GM18861 (cell line): ENCODE data around the gene FADS3.

Source experiments
- ATAC-seq: cut with Tn5 transposase; IDR thresholded peaks from one replicate; pipeline ENCODE4 v1.9.1; 2021; ENCODE audit not compliant: unreplicated experiment

FADS3 gene

DNA sequence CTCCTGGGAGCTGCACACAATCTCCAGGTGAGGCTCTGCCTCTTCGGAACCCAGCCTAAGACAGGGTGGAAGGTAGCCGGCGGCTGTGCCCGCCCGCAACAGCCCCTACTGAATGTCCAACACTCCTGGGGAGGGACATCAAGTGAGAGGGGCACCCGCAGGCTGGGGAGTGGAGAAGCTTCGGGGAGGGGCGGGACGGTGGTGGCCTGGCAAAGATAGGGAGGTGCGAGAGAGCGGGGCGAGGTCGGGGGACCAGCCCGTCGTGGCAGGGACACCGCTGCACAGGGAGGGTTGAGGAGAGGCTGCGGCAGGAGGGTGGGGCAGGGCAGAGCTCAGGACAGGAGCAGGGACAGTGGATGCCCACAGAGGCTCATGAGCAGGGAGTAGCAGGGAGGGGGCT, 8.9 kb upstream of the FADS3 start:
- ATAC-seq: no peak

DNA sequence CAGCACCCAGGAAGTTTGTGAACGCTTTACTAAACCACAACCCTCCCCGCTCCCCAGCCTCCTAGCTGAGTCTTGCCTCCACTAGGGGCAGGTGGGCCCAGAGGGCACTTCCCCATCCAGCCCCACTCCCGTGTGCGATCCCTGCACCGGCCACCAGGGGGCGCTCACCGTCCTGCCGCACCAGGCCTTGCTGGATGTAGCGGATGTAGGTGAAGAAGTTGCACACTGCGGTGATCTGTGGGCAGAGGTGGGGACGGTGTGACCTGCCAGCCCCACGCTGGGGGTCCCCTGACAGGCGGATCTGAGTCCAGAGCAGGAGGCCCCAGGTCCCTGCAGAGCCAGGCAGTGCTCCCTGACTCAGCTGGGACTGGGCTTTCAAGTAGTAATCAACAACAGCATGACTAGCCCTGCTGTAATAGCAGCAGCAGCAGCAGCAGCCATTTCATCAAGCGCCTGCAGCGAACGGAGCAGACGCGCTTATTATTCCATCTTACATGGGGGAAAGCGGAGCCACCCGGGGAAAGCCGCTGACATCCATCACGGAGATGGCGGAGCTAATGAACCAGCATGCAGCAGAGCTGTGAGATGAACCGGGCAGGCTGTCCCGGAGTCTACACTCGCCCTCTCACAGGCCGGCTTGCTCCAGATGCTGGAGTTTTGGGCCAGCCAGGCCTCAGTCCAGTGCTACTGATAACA, 7.9 kb upstream of the FADS3 start:
- peak; percentile 66 for ATAC-seq

DNA sequence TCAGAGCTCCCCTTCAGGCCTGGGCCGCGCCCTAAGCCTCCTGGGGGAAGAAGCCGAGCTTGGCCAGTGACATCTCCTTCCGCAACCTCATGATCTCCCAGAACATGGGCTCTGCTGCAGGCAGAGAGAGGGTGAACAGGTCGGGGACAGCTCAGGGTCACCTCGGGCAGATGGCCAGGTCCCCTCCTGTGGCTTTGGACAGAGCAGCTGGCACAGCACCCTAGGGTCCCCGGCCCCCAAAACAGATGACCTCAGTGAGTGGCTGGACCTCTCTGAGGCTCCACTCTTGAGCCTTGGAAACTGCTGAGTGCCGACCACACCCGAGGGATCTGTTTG, 6.9 kb upstream of the FADS3 start:
- ATAC-seq: no peak

DNA sequence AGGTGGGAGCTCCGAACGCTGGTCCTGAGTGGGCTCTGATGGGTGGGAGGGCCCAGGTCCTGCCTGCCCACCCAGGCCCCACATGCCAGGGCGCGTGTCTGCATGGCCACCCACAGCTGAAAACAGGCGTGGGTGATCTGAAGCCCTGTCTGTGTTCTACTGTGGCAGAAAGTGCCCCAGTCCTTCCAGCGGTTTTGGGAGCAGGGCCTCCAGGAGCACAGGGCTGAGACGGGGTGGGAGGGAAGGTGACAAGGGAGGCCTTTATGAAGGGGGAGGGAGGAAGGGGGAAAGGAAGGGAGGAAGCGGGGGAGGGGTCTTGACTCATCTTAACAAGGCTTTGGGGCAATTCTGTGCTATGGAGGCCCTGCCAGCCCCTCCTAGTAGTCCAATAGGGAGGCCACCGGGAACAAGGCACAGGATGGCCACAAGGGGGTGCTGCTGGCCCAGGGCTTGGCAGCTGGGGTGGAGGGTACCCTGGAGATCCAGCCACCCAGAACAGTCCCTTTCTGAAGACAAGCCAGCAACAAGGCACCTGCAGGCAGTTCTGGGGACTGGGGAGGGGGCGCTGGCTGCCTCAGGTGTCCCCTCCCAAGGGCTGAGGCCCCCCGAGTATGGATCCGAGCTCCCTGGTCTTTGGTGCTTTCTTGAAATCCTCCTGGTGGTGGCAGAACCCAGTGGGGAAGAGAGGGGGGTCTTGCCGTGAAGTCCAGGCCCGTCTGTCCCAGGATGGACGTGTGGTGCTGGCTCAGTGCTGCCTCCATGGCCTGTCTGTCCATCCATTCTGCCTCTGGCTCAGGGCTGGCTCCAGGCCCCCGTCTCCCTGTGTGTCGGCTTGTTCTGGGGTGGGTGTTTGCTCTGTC, 6.3 kb upstream of the FADS3 start:
- no peak for ATAC-seq

GRCh38 chr11:61896665-61897386, 5.5 kb upstream of the FADS3 start:
- no peak for ATAC-seq

GRCh38 chr11:61895718-61896059, 4.3 kb upstream of the FADS3 start:
- no peak for ATAC-seq

DNA sequence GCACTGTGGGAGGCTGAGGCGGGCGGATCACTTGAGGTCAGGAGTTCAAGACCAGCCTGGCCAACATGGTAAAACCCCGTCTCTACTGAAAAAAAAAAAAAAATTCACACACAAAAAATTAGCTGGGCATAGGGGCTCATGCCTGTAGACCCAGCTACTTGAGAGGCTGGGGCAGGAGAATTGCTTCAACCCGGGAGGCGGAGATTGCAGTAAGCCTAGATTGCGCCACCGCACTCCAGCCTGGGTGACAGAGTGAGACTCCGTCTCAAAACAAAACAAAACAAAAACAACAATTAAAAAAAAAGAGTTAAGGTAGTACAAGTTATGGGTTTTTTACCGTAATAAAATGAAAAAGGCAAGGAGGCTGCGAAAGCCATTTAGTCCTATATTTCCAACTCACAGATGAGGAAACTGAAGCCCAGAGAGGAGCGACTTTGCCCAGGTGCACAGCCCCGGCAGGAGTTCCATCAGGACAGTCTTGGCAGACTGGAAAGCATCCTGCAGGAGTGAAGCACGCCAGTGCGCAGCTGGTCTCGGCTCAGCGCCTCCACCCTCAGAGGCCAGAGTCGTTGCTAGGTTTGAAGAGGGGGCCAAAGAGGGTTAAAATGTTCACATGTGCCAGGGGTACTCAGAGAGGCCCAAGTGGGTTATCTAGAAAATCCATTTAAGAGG, 3.8 kb upstream of the FADS3 start:
- ATAC-seq: no peak

DNA sequence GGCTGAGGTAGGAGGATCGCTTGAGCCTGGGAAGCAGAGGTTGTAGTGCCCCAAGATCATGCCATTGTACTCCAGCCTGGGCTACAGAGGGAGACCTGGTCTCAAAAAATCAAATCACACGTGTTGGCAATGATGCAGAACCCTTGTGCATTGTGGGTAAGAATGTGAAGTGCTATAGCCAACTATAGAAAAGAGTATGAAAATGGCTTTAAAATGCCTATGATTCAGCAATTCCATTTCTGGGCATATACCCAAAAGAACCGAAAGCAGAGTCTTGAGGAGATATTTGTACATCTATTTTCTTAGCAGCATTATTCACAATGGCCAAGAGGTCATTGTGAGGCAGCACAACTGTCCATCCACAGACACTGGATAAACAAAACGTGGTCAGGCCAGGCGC, 2.6 kb upstream of the FADS3 start:
- ATAC-seq: no peak

DNA sequence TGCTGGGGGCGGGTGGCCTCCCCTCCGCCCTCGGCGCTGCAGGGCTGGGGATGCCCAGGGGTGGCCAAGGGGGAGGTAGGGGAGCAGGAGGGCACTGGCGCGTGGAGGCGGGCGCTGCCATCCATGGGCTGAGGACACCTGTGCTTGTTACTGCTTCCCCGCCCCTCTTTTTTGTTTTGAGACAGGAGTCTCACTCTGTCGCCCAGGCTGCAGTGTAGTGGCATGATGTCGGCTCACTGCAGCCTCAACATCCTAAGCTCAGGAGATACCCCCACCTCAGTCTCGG, 683 bp upstream of the FADS3 start:
- ATAC-seq: peak; percentile 26

DNA sequence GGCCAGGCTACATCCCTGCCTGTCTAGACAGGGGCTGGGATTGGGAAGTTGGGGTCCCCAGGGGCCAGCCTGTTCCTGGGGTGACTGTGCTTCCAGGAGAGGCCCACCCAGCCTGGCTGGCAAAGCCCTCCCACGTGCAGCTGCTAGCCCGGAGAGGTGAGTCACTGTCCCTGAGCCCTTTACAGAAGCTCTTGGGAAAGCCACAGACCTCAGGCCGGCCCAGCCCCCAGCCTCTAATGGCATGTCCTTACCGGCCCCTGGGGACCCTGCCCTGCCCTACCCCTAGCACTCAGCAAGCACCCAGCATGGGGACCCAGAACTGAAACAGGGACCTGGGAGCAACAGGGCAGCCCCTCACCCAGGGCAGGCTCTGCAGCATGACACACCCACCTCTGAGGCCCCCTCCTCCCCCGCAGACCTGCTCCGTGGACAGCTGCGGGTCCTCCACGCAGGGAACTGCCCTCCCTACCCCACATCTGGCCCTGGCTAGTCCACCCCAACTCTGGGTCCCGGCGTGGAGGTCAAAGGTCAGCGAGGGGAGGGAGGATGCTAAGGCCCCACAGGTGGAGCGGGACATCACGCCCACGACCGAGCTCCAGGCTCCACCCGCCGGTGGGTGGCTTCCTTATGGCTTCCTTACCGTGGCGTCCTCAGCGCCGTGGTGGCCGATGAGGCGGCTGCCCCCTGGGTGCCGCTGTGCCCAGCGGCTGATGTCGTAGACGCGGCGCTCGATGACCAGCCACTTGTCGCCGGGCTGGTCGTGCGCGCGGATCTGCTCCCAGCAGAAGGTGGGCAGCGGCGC, 615 bp downstream of the FADS3 start:
- ATAC-seq: no peak

DNA sequence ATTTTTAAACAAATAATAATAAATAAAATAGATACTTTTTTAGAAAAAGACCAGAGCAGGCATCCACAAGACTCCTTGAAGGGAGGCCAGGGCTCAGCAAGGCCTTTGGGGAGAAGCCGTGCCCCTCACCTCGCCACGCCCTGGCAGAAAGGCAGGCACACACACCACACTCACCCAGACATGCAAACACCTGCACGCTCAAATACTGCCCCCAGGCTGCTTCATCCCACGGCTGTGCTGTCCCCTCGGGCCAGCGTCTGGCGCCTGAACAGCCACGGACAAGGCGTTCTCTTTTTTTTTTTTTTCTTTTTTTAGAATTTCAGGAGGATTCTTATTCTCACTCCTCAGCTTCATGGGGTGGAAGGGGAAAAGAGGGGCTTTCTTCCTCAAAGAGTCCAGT, 1.5 kb downstream of the FADS3 start:
- no peak for ATAC-seq

DNA sequence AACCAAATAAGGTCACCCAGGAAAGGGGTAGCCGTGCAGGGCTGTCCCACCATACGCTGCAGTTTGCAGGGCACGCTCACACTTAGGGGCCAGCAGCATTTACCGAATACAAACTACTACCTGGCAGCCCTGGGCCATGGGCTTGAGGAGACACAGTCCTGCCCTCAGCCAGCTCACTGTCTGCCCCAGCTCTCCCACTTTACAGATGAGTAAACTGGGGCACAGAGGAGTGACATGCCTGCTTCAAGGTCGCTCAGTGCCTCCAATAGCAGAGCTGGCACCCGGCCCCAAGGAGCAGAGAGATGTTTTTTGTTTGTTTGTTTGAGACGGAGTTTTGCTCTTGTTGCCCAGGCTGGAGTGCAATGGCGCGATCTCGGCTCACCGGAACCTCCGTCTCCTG, 2.8 kb downstream of the FADS3 start:
- ATAC-seq: no peak

DNA sequence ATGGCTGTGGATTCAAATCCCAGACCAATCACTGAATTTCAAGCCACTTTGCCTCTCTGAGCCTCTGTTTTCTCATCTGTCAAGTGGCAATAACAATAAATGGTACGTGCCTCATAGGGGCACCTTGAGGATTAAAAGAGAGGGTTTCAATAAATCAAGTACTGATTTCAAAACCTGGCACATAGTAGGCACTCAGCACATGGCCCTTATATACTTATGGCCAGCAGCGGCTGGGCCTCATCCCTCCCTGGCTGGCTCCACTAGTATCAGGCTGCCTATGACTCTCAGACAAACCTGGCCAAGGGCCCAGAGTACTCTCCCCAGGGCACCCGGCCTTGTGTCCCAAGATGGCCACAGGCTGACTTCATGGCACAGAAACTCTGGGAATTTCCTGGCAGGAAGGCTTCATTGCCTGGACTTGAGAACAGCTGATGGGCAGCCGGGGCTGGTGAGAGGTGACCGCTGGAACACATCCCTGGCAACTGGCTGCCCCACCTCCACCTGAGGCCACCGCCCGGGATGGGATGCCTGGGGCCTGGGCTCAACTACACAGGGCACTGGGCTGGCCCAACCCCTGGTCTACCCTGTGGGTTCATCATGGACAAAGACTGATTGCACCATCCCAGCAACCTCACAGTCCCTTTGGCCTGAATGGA, 3.4 kb downstream of the FADS3 start:
- no peak for ATAC-seq

- no peak for ATAC-seq
Observed at GRCh38 chr11:61886643-61887042, 4.7 kb downstream of the FADS3 start.

GRCh38 chr11:61885784-61886580, 5.4 kb downstream of the FADS3 start:
- ATAC-seq: no peak

- no peak for ATAC-seq
Observed at GRCh38 chr11:61885166-61885778, 6.1 kb downstream of the FADS3 start.

DNA sequence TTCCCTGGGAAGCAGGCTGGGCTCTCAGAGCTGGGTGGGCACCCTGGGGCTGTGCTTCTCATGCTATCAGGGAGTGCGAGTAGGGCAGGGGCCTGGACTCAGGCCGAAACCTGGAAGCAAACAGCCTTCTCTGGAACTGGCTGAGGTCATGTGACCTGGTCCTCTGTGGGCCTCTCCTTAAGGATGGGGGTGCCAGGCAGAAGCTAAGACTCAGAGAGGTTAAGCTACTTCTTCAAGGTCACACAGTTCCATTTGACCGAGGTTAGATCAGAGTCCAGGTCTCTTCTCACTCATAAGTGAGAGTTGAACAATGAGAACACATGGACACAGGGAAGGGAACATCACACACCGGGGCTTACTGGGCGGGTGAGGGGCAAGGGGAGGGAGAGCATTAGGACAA, 7.4 kb downstream of the FADS3 start:
- no peak for ATAC-seq

DNA sequence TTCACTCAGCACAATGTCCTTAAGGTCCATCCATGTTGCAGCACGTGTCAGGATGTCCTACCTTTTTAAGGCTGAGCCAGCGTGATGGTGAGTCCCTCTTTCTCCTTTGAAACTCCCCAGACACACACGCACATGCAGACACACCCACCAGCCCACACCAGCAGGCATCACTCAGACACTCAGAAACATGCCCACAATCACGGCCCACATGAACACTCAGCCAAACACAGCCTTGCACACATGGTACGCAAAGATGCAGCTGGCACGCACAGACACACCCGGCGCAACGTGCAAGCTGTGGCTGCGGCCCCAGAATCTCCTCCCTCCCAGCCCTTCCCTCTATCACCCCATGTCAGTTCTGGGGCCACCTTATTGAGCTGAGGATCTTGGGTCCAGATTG, 8.0 kb downstream of the FADS3 start:
- no peak for ATAC-seq

GRCh38 chr11:61882879-61883278, 8.5 kb downstream of the FADS3 start:
- ATAC-seq: no peak
